ENCODE measurements around the gene PABPC4L. TPM values are rescaled to one million over a fixed set of nuclear protein-coding genes. Genes with fewer than 3 reads are reported as not detected.

Gene PABPC4L
- total and polyA plus RNA-seq, 11 donors = 0.19 to 0.86 (median 0.64) TPM

DNA sequence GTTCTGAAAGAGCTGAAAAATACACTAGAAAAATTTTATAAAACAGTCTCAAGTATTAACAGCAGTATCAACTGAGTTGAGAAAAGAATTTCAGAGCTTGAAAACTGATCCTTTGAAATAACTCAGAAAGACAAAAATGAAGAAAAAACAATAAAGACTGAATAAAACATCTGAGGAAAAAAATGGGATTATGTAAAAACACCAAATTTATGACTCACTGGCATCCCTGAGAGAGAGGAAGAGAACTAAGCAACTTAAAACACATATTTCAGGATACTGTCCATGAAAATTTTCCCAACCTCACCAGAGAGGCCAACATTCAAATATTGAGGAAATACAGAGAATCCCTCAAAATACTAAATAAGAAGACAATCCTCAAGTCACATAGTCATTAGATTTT, 22.9 kb downstream of the PABPC4L start:
- Histone ChIP-seq H3K9me3 (peaks cover 0 to 42% (median 1%) of the 10 kb centered on the region in 12 donors), H3K4me1 (no peaks in the 10 kb centered on the region), H3K4me3 (no peak overlapping the region), H3K27ac (no peak overlapping the region), H3K27me3 (no peaks in the 10 kb centered on the region), H3K36me3 (no peaks in the 10 kb centered on the region)
- no peak for TF ChIP-seq POLR2A (IDR thresholded peaks at IDR 0.05)
- TF ChIP-seq, protein P1, sequence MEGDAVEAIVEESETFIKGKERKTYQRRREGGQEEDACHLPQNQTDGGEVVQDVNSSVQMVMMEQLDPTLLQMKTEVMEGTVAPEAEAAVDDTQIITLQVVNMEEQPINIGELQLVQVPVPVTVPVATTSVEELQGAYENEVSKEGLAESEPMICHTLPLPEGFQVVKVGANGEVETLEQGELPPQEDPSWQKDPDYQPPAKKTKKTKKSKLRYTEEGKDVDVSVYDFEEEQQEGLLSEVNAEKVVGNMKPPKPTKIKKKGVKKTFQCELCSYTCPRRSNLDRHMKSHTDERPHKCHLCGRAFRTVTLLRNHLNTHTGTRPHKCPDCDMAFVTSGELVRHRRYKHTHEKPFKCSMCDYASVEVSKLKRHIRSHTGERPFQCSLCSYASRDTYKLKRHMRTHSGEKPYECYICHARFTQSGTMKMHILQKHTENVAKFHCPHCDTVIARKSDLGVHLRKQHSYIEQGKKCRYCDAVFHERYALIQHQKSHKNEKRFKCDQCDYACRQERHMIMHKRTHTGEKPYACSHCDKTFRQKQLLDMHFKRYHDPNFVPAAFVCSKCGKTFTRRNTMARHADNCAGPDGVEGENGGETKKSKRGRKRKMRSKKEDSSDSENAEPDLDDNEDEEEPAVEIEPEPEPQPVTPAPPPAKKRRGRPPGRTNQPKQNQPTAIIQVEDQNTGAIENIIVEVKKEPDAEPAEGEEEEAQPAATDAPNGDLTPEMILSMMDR (IDR thresholded peaks at IDR 0.05) = no peak
- ATAC-seq (no peak), DNase-seq (no peak)
- intact Hi-C loops (cut with DNase I) = no loop called here

DNA sequence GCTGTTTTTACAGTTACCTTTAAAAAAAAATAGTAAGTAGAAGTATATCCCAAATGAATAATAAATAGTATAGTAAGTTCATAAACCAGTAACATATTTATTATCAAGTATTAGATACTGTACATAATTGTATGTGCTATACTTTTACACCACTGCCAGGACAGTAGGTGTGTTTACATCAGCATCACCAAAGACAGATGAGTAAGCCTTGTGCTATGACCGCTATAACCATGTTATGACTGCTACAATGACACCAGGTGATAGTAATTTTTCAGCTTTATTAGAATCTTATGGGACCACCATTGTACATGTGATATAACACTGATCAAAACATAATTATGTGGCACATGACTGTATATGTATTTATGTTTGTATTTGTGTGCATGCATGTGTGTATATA, 27.3 kb downstream of the PABPC4L start:
- intact Hi-C loops (cut with DNase I) = no loop called here
- WGBS, 4 donors = 96 to 100% (median 98%) methylated on average over 1 of the region's 1 CpG
- TF ChIP-seq POLR2A (IDR thresholded peaks at IDR 0.05) = no peak
- TF ChIP-seq, protein P1 (IDR thresholded peaks at IDR 0.05) = no peak
- Histone ChIP-seq H3K36me3 (no peaks in the 10 kb centered on the region), H3K27ac (no peak overlapping the region), H3K9me3 (peaks cover 0 to 33% (median 5%) of the 10 kb centered on the region in 12 donors), H3K27me3 (no peaks in the 10 kb centered on the region), H3K4me3 (no peak overlapping the region), H3K4me1 (no peaks in the 10 kb centered on the region)
- DNase-seq = no peak
- ATAC-seq = no peak

DNA sequence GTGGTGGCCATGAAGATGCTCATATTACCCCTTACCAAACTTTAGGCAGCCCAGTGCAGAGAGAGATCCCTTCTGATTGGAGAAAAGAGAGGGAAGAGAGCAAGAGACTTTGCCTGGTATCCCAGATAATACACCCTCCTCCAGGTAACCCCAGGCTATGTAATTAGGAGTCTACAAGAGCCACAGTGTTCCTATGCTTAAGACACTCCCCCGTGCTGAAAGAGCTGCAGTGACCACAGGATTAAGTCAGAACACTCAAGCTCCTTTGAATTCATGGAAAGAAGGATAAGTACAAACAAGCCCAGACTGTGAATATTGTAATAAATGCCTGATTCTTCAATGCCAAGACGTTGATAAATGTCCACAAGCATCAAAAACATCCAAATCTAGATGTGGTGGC, 41.4 kb downstream of the PABPC4L start:
- intact Hi-C loops (cut with DNase I) = no loop called here
- H3K27me3 ChIP-seq = no peaks in the 10 kb centered on the region
- no peak overlapping the region for H3K4me3 ChIP-seq
- ATAC-seq (no peak), DNase-seq (no peak)
- H3K4me1 ChIP-seq = no peaks in the 10 kb centered on the region
- TF ChIP-seq POLR2A (IDR thresholded peaks at IDR 0.05) = no peak
- TF ChIP-seq, protein P1 (IDR thresholded peaks at IDR 0.05) = no peak
- WGBS, 4 donors = 38 to 90% (median 56%) methylated on average over 1 to 2 of the region's 2 CpGs
- no peak overlapping the region for H3K27ac ChIP-seq
- peaks cover 0 to under 1% (median 0%) of the 10 kb centered on the region in 9 donors for H3K36me3 ChIP-seq
- H3K9me3 ChIP-seq = peaks cover 0 to 11% (median 2%) of the 10 kb centered on the region in 12 donors

DNA sequence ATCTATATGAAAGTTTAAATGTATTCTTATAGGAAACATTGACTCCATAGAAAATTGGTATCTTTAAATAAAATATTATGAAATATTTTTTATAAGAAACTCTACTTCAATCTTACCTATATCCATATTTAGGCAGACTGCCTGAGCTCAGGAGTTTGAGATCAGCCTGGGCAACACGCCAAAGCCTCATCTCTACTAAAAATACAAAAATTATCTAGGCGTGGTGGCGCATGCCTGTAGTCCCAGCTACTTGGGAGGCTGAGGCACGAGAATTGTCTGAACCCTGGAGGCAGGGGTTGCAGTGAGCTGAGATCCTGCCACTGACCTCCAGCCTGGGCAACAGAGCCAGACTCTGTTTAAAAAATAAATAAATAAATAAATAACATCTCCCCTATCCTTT, 47.5 kb downstream of the PABPC4L start:
- TF ChIP-seq POLR2A (IDR thresholded peaks at IDR 0.05) = no peak
- TF ChIP-seq, protein P1 (IDR thresholded peaks at IDR 0.05) = no peak
- Histone ChIP-seq H3K36me3 (no peaks in the 10 kb centered on the region), H3K27me3 (no peaks in the 10 kb centered on the region), H3K4me1 (no peaks in the 10 kb centered on the region), H3K9me3 (no peaks in the 10 kb centered on the region), H3K27ac (no peak overlapping the region), H3K4me3 (no peak overlapping the region)
- 89 to 93% (median 92%) methylated on average over 4 of the region's 4 CpGs for WGBS, 4 donors
- DNase-seq (no peak), ATAC-seq (no peak)
- intact Hi-C loops (cut with DNase I) = no loop called here

Measured in heart left ventricle (tissue), 16 donors.